Aorta (tissue), 5 donors: ENCODE measurements around the gene THOP1. TPM values are rescaled to one million over a fixed set of nuclear protein-coding genes. Genes with fewer than 3 reads are reported as not detected.

Experiments
- ATAC-seq: fragments of 200-7000 bp; cut with Tn5 transposase; one replicate; pipeline ENCODE4 v1.9.1; 2022; ENCODE audit warnings: moderate library complexity; ENCODE audit not compliant: low FRiP score
- DNase-seq, 2 donors: peaks; one replicate each; pipeline ENCODE4 v3.0.0-alpha.2; 2020
- H3K27ac ChIP-seq, 2 donors: one replicate each; pipeline ENCODE4 v1.5.1; 2013; ENCODE audit warnings: low read length in 2 of 2, mild to moderate bottlenecking in 2 of 2, moderate library complexity in 2 of 2, control low read depth in 1 of 2, inconsistent platforms in 1 of 2, low read depth in 1 of 2
- H3K27me3 ChIP-seq, 2 donors: one replicate each; pipeline ENCODE4 v1.6.1; 2013; ENCODE audit warnings: control low read depth in 1 of 2, low read length in 1 of 2, mild to moderate bottlenecking in 1 of 2, moderate library complexity in 1 of 2; ENCODE audit not compliant: insufficient read depth in 2 of 2, control insufficient read depth in 1 of 2
- H3K36me3 ChIP-seq, 2 donors: one replicate each; pipeline ENCODE4 v1.6.1; 2013; ENCODE audit warnings: control low read depth in 1 of 2, low read length in 1 of 2, mild to moderate bottlenecking in 1 of 2; ENCODE audit not compliant: insufficient read depth in 2 of 2, control insufficient read depth in 1 of 2
- H3K4me1 ChIP-seq, 2 donors: one replicate each; pipeline ENCODE4 v1.6.1; 2013; ENCODE audit warnings: low read length in 2 of 2, control low read depth in 1 of 2, mild to moderate bottlenecking in 1 of 2, moderate library complexity in 1 of 2; ENCODE audit not compliant: insufficient read depth in 2 of 2, control insufficient read depth in 1 of 2
- H3K4me3 ChIP-seq, 2 donors: one replicate each; pipeline ENCODE4 v1.5.1; 2013; ENCODE audit warnings: low read length in 2 of 2, control low read depth in 1 of 2, mild to moderate bottlenecking in 1 of 2
- H3K9me3 ChIP-seq: one replicate; pipeline ENCODE4 v1.6.1; 2013; ENCODE audit warnings: mild to moderate bottlenecking, low read length; ENCODE audit not compliant: control insufficient read depth
- WGBS, 2 donors: extraction: QIAGEN DNeasy Blood & Tissue Kit; methylation state at CpG; one replicate each; pipeline ENCODE4 v1.1.7; 2013; 5-methylcytosine and 5-hydroxymethylcytosine counted together
- intact Hi-C, 2 donors: fragments of 100-400 bp; cut with DNase I; formaldehyde crosslinking; loops; one replicate each; pipeline versions ENCODE4 v1.14.2 to v1.15.0; 2022
- polyA plus RNA-seq, 2 donors: library from polyadenylated mRNA; stranded (reverse); fragments of 200-250 nt; gene quantifications; one replicate each; pipeline ENCODE4 v1.2.3, GENCODE V29; 2013
- total RNA-seq, 2 donors: library from RNA; stranded (reverse); fragmentation: NEBNext Ultra II Directional; extraction: Animal tissue kit (Norgen Biotek cat#: 25700); gene quantifications; one replicate each; pipeline ENCODE4 v1.2.1, GENCODE V29; 2021
- donor health status: healthy with polysubstance abuse.
- donor health status: Bipolar disorder and iron deficiency.
- donor health status: DM: no; HTN: no; CAD: no.
- donor health status: DM: no; HTN: no; CAD: no.
- donor health status: DM: yes; HTN: yes; CAD: no.

THOP1 gene
- total and polyA plus RNA-seq, 4 donors, result 9.3 to 55.4 (median 29.8) TPM

DNA sequence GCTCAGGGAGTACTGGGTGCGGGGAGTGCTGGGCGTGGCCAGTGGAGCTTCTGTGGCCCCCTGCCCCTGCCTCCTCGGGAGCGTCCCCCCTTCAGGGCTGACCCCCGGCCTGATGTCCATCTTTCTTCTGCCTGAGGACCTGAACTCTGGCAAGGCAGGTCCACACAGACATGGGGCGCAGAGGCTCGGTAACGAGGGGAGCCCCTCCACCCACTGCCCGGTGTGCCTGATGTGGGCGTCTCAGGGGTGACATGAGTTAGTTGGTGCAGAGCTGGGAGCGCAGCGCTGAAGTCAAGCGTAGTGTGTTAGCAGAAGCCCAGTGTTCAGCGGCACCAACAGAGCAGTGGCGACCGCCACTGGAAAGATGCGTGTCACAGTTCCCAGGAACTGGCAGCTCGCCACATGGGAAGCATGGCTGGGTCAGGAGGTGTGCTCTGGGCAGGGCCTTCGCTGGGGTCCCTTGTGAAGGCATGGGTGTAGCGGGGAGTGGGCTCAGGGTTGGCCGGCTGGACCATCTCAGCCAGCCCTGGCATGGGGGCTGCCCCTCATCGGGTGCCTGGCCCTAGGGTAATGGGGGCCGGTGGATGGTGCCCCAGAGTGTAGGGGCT is 11.5 kb downstream of the THOP1 start:
- intact Hi-C loops, result no loop called here
- ATAC-seq (no peak), DNase-seq (no peak)
- Histone ChIP-seq H3K4me3 (no peak overlapping the region), H3K27ac (no peak overlapping the region), H3K4me1 (no peaks in the 10 kb centered on the region), H3K9me3 (no peaks in the 10 kb centered on the region), H3K36me3 (no peaks in the 10 kb centered on the region), H3K27me3 (no peaks in the 10 kb centered on the region)
- 93 to 94% methylated on average over 20 to 23 of the region's 23 CpGs for WGBS, 2 donors

GRCh38 chr19:2797280-2797679 is 12.0 kb downstream of the THOP1 start:
- no peak for DNase-seq
- Histone ChIP-seq H3K36me3 (no peaks in the 10 kb centered on the region), H3K4me1 (no peaks in the 10 kb centered on the region), H3K9me3 (no peaks in the 10 kb centered on the region), H3K27ac (no peak overlapping the region), H3K4me3 (no peak overlapping the region), H3K27me3 (no peaks in the 10 kb centered on the region)
- ATAC-seq, result no peak
- 94 to 95% methylated on average over 15 of the region's 15 CpGs for WGBS, 2 donors
- intact Hi-C loops, result no loop called here

DNA sequence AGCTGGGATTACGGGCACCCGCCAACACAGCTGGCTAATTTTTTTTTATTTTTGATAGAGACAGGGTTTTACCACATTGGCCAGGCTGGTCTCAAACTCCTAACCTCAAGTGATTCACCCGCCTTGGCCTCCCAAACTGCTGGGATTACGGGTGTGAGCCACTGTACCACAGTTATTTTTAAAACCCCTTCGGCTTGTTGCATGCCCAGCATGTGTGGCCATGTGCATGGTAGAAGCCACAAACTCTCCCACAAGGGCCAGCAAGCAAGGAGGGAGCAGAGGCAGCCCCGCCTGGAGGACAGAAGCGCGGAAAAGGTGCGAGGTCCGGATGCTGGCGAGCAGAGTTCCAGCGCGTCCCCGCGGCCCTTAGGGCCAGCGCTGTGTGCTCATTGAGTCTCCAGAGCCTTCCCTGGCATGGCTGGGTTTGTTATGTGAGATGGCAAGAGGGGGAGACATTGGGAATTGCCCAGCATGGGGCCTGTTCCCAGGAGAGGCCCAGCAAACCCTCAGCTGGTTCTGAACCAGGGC is 12.9 kb downstream of the THOP1 start:
- Histone ChIP-seq H3K36me3 (no peaks in the 10 kb centered on the region), H3K4me3 (no peak overlapping the region), H3K27ac (no peak overlapping the region), H3K27me3 (no peaks in the 10 kb centered on the region), H3K4me1 (no peaks in the 10 kb centered on the region), H3K9me3 (no peaks in the 10 kb centered on the region)
- DNase-seq (no peak), ATAC-seq (no peak)
- WGBS, 2 donors, result 95 to 96% methylated on average over 16 of the region's 16 CpGs
- intact Hi-C loops, result no loop called here

GRCh38 chr19:2798733-2799132 is 13.4 kb downstream of the THOP1 start:
- no peaks in the 10 kb centered on the region for H3K36me3 ChIP-seq
- H3K27ac ChIP-seq, result no peak overlapping the region
- no peaks in the 10 kb centered on the region for H3K27me3 ChIP-seq
- no peak for DNase-seq
- H3K4me3 ChIP-seq, result no peak overlapping the region
- H3K4me1 ChIP-seq, result no peaks in the 10 kb centered on the region
- H3K9me3 ChIP-seq, result no peaks in the 10 kb centered on the region
- intact Hi-C loops, result no loop called here
- WGBS, 2 donors, result 63 to 64% methylated on average over 7 of the region's 7 CpGs
- ATAC-seq, result no peak

- intact Hi-C loops, result no loop called here
- H3K9me3 ChIP-seq, result no peaks in the 10 kb centered on the region
- ATAC-seq (no peak), DNase-seq (no peak)
- no peak overlapping the region for H3K4me3 ChIP-seq
- H3K27ac ChIP-seq, result no peak overlapping the region
- 95 to 96% methylated on average over 41 of the region's 41 CpGs for WGBS, 2 donors
- no peaks in the 10 kb centered on the region for H3K27me3 ChIP-seq
- H3K4me1 ChIP-seq, result no peaks in the 10 kb centered on the region
- no peaks in the 10 kb centered on the region for H3K36me3 ChIP-seq
Measured at GRCh38 chr19:2799273-2800020, 14.1 kb downstream of the THOP1 start.

DNA sequence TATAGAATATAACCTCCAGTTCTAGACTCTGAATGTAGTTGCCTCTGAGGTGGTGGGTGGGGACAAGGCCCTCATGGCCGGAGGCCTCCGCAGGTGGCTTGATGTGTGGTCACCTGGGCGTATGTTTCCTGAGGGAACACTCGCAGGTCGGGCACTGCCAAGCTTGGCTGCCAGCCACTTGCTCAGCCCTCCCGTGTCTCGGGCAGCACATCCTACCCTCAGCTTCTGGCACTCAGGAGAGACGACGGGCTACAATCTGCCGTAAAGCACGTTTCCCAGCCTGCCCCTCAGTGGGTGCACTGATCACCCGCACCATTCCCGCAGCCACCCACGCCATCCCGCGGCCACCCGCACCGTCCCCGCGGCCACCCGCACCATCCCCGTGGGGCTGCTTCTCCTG is 15.2 kb downstream of the THOP1 start:
- H3K4me3 ChIP-seq, result no peak overlapping the region
- no peaks in the 10 kb centered on the region for H3K36me3 ChIP-seq
- H3K4me1 ChIP-seq, result no peaks in the 10 kb centered on the region
- H3K27ac ChIP-seq, result no peak overlapping the region
- 92% methylated on average over 22 of the region's 22 CpGs for WGBS, 2 donors
- ATAC-seq (no peak), DNase-seq (no peak)
- no peaks in the 10 kb centered on the region for H3K27me3 ChIP-seq
- H3K9me3 ChIP-seq, result no peaks in the 10 kb centered on the region
- intact Hi-C loops, result no loop called here

- Histone ChIP-seq H3K27ac (no peak overlapping the region), H3K4me3 (no peak overlapping the region), H3K4me1 (no peaks in the 10 kb centered on the region), H3K27me3 (no peaks in the 10 kb centered on the region), H3K36me3 (no peaks in the 10 kb centered on the region), H3K9me3 (no peaks in the 10 kb centered on the region)
- DNase-seq (no peak), ATAC-seq (no peak)
- WGBS, 2 donors, result 95 to 97% methylated on average over 17 of the region's 17 CpGs
- intact Hi-C loops, result no loop called here
Measured at GRCh38 chr19:2802826-2803225, 17.5 kb downstream of the THOP1 start.

- Histone ChIP-seq H3K4me1 (no peaks in the 10 kb centered on the region), H3K36me3 (no peaks in the 10 kb centered on the region), H3K9me3 (no peaks in the 10 kb centered on the region), H3K27me3 (no peaks in the 10 kb centered on the region), H3K27ac (no peak overlapping the region), H3K4me3 (no peak overlapping the region)
- 91 to 92% methylated on average over 29 of the region's 29 CpGs for WGBS, 2 donors
- ATAC-seq (no peak), DNase-seq (no peak)
- intact Hi-C loops, result no loop called here
Measured at GRCh38 chr19:2803486-2804155, 18.3 kb downstream of the THOP1 start.
